ELF-1 (cell line): ENCODE results near the gene EPB41.
"Not testable (repeated sequence)": the region's sequence is repeated elsewhere in the genome, so short reads cannot be mapped to it uniquely, and the experiment has no call there.

Experiments
- DNase-seq: peaks from one replicate; pipeline ENCODE4 v3.0.0-alpha.2; 2016; ENCODE audit warnings: low read depth, low spot score

The EPB41 gene

DNA sequence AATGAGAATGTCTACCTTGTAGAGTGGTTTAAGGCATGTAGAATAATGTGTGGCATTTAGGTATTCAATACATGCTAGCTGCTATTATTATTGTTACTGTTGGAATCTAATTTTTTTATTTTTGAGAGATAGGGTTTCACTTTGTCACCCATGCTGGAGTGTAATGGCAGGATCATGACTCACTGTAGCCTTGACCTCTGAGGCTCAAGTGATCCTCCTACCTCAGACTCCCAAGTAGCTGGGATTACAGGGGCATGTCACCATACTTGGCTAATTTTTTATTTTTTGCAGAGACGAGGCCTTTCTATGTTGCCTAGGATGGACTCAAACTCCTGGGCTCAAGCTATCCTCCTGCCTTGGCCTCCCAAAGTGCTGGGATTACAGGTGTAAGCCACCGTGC, 61.9 kb downstream of the EPB41 start:
- DNase-seq, result no peak

DNA sequence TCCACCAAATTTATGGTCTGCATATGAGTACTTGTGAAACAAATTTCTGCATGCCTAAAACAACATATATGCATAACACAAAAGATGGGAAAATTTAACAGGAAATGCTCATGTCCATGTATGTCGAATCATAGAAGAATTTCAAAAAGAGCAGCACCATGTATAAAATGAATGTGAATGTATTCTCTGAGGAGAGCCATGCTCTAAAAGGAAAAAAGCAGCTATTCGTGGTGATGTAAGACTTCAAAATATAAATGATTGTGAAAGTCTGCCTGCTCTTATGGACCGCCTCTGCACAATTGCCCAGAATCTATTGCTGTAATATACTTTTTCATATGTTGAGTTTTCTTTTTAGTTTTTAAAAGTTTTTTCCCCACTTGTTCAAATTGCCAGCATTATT, 66.8 kb downstream of the EPB41 start:
- no peak for DNase-seq

DNA sequence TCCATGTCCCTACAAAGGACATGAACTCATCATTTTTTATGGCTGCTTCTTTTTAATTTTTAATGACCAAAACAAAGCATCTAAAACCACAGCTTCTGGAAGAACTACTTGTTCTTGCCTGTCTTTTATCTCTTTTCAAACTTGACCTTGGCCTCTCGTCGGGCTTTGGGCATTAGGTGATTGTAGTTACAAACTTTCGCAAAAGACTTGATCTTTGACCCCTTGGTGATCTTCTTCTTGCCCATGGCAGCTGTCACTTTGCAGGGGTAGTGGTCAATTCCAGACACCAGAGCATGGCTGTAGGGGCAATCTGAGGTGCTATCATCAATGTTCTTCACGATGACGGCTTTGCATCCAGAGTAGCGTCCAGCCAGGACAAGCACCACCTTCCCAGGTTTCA, 67.8 kb downstream of the EPB41 start:
- DNase-seq, result no peak

DNA sequence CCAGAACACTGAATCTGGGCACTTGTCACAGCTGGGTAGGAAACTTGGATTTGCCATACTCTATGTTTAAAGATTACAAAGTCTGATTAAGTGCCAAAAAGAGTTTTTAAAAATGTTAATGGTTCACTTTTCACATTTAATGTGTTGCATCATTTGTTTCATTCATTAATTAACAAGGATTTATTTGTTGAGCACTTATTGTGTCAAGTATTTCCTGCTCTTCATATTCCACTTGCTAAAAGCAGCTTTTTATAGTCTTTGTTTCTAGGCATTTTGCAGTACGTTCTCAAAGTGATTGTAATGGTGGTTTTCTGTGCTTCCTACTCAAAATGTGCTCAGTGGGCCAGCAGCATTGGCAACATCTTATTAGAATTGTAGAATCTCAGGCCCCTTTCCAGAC, 68.7 kb downstream of the EPB41 start:
- no peak for DNase-seq

DNA sequence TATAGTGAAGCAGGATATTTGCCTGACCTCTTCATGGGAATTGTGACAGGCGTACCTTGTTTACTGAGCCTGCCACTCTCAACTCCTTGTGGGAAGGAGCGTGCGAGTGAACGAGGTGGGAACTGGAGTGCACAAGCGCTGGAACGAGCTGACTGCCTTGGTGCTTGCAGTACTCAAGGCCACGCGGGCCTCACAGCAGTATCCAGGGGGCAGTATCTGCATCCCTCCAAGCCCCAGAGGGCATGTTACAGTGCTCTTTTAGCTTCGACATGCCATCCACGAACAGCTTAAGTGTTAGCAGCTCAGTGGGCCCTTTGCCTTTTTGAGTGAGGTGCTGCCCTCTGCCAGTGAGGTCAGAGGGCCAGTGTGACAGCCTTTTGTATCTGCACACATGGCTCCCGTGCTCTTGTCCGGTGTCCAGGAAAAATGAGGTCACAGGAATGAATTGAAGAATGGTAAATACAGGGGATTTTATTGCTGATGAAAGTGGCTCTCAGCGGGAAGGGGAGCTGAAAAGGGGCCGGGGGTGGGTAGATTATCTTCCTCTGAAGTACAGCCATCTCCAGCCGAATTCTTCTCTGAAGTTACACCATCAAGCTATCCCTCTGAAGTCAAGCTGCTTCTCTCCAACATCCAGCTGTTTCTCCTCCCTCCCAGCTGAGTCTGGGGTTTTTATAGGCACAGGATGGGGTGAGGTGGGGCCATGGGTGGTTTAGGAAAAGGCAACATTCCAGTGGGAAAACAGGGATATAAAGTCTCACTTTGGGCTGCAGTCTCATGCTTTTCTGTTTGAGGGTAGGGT, 69.3 kb downstream of the EPB41 start:
- DNase-seq, result no peak

DNA sequence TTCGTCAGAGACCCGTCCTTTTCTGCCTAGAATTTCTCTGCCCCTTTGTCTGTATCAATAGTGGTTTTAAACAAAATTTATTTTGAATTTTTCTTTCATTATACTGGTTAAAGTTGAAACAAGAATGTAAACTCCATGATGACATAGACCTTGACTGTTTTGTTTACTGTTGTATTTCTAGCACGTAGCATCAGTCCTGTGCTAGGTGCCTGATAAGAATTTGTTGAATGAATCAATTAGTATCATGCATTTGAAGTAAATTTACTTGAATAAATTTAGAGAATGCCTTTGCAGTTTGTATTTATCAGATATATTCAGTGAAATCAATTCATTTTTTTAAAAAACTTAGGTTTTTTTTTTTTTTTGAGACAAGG, 69.9 kb downstream of the EPB41 start:
- no peak for DNase-seq

DNA sequence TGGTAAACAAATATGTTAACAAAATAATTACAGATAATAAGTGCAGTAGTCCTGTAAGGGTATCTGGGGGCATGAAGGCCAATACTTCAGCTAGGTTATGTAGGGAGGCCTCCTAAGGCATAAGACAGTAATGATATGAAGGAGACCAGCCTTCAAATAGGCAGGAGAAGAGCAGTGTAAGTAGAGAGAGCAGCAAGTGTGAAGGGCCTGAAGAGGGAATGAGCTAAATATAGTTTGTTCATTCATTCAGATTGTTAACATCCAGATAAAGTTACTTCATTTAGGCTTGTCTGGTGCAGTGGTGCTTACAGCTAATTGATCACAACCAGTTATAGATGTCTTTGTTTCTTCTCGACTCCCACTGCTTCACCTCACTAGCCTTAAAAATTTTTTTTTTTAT, 71.1 kb downstream of the EPB41 start:
- no peak for DNase-seq

DNA sequence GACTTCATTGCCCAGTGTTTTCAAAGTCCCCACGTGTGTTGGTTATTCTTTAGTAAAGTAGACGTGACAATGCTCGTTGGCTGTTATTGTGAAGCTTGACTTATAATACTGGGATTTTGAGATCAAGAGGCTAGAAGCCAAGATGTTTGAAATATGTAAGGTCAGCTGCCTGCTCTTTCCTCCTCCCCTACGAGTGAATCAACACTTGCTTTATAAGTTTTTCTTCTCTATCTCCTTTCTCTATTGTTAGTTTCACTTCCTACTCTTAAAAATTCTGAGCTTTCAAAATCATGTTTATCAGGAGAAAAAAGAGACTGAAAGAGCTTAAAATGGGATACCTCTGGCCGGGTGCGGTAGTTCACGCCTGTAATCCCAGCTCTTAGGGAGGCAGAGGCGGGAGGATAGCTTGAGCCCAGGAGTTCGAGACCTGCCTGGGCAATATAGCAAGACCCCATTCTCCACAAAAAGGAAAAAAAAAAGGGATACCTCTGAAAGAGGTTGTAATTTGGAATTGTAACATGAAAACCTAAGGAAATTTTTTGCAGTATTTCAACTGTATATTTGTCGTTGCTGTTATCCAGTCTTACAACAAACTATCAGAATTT, 72.0 kb downstream of the EPB41 start:
- DNase-seq, result no peak

DNA sequence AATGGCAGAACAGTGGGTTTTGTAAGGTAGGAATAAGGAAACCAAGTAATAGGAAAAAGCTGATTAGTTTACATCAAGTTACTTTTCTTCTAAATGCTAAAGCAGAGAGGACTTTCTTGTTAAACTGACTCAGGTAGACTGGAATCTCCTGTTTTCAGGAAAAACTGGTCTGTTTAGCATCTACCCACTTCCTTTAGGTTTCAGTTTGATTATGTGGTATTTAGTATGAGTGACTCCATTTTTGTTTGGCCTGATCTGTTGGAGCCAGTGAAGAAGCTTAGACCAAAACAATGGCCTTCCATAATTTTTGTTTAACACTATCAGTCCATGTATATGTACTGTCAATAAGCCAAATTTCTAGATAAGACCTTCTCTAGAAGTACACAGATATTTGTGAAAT, 88.4 kb downstream of the EPB41 start:
- DNase-seq, result no peak

DNA sequence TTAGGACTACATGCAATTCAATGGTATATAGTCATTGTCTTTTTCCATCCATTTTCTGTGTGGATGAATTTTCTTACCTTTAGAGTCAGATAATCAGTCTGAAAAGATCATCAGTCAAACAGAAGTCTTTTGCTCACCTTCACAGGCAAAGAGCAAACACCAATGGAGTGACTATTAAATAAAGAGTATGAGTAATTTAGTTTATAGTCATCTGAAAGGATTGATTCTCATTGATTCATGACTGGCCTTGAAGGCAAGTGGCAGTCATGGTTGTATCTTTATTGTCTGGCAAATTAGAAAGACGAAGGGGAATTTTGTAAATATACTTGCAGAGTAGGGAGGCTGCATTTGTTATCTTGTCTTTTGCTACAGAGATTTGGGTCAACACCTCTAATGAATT, 89.9 kb downstream of the EPB41 start:
- no peak for DNase-seq

DNA sequence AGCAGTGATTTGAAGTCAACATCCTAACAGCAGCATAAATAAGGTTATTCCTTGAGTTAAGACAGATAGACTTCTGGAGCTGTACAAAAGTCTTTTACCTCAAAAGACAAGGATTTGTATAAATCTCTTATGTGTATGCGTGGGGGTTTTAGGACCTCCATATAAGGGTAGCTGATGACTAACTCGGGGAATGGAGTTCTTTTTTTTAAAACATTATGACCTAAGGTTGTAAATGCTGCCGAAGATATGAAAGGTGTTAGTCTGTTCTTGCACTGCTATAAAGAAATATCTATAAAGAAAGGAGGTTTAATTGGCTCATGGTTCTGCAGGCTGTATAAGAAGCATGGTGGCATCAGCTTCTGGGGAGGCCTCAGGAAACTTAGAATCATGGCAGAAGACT, 90.4 kb downstream of the EPB41 start:
- no peak for DNase-seq

DNA sequence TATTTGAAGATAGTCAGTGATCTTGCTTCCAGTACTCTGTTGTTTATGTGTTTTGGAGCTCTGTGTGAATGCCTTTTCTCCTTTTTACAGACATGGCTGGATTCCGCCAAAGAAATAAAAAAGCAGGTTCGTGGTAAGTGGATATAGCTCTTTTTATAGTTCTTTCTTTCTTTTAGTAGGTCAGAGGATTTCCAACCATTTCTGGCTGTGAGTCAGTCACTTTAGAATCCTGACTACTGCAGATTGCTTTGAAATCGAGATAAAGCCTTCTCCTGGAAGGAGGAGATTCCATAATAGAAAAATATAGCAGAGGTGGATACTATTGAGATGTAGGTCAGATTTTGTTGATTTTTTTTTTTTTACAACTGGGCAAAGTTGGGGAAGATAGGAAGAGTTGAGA, 97.4 kb downstream of the EPB41 start:
- DNase-seq, result no peak

DNA sequence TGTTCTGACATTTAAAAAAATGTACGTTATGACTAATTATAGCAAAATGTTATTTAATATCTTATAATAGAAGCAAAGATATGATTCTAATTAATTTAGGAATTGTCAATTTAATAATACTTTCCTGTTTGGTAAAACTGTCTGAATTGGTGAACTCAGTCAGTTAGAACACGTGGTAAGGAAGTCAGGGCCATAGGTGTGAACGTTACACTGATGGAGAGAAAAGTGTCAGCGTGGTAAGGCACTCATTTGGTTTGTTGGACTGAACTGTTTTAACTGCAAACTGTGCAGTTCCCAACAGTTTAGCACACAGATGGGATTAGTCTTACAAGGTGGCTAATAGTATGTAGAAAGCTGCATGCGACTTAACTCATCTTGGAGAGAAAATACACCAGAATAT, 102.9 kb downstream of the EPB41 start:
- no peak for DNase-seq

DNA sequence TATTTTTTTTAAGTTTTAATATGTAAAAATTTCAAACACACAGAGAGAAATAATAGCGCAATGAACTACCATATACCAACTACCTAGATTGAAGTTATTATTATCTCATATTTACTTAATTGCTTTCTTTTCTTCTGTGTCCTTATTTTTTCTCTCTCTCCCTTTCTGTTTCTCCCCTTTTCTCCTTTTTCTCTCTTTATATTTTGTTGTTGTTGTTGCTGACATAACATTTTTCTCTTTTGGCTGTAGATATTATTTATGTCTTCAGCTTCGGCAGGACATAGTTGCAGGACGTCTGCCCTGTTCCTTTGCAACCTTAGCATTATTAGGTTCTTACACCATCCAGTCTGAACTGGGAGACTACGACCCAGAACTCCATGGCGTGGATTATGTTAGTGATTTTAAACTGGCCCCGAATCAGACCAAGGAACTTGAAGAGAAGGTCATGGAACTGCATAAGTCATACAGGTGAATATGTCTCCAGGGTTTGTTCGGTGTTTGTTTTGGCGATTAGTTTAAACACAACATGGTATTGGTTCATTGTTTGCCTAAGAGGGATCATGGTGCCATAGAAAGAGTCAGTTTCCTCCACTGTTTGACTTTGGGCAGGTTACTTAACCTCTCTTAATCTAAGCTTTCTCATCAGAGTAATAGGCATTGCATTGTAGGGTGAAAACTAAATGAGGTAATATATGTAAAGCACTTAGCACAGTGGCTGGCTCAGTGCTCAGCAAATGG, 103.8 kb downstream of the EPB41 start:
- no peak for DNase-seq

DNA sequence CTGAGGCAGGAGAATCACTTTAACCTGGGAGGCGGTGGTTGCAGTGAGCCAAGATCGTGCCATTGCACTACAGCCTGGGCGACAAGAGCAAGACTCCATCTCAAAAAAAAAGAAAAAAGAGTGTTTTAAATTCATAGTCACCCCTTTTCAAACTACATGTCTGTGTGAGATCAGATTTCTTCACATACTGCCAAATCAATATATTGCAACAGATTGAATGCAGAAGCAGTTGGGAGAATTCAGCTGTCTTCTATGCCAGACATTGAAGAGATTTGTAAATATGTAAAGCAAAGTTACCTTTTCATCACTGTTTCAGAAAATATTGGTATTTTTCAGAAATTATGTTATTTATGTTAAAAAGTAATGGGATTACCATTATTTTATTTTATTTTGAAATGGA, 108.3 kb downstream of the EPB41 start:
- DNase-seq, result no peak

DNA sequence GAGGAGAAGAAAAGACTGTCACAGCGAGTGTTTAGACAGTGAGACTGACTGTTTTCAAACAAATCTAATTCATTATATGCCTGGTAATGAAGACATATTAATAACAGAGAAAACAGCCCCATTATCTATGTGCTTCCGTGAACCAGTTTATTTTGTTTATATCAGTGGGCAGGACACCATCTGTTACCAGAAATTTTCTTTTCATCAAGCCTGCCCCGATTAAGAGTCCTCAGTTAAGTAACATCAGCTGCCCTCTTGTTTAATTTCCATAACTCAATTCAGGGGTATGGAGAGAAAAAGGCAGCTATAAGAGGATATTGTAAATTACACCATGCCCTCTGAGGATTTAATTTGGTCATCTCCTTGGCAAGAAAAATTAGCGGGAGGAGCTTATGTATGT, 115.3 kb downstream of the EPB41 start:
- no peak for DNase-seq

DNA sequence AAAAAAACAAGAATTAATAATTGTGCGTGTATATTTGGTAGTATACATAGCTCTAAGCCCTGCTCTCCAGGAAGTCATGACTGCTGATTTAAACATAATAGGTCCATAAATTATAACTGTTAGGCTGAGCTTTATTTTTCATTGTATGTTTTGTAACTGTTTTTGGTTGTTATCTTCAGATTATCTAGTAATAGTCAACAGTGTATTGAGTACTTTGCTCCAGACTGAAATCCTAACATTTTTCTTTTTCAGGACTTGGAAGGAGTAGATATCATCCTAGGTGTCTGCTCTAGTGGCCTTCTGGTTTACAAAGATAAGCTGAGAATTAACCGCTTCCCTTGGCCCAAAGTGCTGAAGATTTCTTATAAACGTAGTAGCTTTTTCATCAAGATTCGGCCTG, 118.5 kb downstream of the EPB41 start:
- no peak for DNase-seq

DNA sequence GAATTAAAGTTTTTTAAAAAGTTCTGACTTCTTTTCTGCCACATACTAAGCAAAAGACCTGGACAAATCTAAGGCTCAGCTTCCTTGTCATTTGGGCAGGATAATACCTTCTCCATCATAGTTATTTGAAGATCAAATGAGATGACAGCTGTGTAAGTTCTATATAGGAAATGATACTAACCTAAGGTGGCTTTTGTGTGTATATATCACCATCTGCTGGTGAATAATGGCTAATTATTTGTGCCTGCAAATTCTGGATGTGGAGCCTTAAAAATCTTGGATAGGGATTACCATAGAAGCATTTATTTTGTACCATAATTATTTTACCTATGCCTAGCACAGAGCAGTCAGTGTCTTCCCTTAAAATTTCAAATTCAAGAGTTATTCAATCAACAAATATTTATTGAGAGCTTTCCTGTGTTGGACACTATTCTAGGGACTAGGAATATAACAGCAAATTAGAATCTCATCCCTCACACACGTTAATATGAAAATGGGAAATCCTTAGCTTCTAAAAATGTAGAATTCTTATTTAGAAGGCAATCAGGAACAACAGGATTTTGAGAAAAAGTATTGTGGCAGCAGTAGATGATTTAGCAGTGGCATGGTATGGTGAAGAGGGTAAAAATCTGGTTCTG, 119.6 kb downstream of the EPB41 start:
- no peak for DNase-seq

DNA sequence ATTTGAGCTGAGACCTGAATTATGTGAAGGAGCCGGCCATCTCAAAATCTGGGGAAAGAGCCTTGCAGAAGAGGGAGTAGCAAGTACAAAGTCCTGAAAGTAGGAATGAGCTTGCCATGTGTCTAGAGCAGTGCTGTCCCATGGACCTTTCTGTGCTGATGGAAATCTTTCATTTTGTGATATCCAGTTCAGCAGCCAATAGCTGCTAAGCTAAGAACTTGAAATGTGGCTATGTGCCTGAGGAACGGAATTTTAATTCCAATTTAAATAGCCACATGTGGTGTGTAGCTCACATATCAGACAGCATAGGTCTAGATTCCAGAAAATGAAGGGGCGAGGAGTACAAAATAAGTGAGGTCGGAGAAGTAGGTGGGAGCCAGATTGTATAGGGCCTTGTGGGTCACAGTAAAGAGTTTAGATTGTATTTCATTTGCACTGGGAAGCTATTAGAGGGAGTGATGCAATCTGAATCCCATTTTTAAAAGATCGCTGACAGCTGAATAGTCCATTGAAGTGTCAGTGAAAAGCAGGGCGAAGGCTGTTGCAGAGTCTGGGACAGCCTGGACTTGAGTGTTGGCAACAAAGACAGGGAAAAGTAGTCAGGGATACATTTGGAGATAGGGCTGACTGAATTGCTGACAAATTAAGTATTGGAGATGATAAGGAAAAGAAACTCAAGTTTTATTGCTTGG, 129.1 kb downstream of the EPB41 start:
- no peak for DNase-seq

DNA sequence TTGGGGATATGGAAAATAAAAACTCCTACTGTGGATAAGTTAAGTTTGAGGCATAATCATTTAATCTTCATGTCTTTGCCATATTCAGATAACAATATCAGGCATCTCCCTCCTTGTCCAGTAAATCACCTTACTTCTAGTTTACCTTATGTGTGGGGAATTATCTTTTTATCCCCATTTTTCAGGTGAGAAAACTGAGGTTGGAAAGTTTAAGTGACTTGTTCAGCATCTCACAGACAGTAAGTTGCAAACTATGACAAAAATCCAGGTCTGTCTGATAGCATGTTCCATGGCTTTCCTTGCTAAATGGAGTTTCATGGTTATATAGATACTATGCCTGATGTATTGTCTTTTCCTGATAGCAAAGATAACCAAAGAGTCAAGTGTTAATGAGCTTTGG, 129.6 kb downstream of the EPB41 start:
- DNase-seq, result no peak

DNA sequence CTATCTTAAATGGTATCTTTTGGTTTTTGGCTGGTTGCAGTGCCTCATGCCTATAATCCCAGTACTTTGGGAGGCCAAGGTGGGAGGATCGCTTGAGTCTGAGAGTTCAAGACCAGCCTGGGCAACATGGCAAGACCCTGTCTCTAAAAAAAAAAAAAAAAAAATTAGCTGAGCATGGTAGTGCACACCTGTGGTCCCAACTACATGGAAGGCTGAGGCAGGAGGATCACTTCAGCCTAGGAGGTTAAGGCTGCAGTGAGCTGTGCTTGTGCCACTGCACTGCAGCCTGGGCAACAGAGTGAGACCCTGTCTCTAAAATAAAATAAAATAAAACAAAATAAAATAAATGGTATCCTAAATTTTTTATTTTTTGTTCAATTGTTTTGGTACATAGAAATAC, 131.3 kb downstream of the EPB41 start:
- DNase-seq, result not testable (repeated sequence)

DNA sequence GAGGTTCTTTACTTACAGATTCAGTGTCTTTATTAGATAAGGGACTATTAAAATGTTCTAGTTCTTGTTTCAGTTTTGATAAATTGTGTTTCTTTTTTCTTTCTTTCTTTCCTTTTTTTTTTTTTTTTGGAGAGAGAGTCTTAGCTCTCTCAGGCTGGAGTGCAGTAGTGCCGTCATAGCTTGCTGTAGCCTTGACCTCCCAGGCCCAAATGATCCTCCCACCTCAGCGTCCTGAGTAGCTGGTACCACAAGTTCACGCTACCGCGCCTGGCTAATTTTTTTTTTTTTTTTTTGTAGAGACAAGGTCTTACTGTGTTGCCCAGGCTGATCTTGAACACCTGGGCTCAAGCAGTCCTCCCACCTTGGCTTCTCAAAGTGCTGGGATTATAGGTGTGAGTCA, 132.8 kb downstream of the EPB41 start:
- no peak for DNase-seq
